Ascending aorta (tissue), 2 donors: Measurements from ENCODE around the gene KRTAP10-7. TPM values are rescaled to one million over a fixed set of nuclear protein-coding genes. Genes with fewer than 3 reads are reported as not detected.
"Not testable (repeated sequence)": the region's sequence is repeated elsewhere in the genome, so short reads cannot be mapped to it uniquely, and the experiment has no call there.

Experiments
- DNase-seq, 2 donors: peaks; one replicate each; pipeline ENCODE4 v3.0.0-alpha.2; 2019; ENCODE audit warnings: low spot score in 2 of 2
- H3K27ac ChIP-seq, 2 donors: fragments of 200-600 bp; sonication (generic); one replicate each; pipeline ENCODE4 v1.5.1; 2016 to 2017; ENCODE audit warnings: mild to moderate bottlenecking in 1 of 2
- H3K27me3 ChIP-seq: fragments of 200-600 bp; sonication (generic); one replicate; pipeline ENCODE4 v1.5.1; 2017
- H3K36me3 ChIP-seq, 2 donors: fragments of 200-600 bp; sonication (generic); one replicate each; pipeline ENCODE4 v1.5.1; 2016
- H3K4me1 ChIP-seq, 2 donors: fragments of 200-600 bp; sonication (generic); one replicate each; pipeline ENCODE4 v1.5.1; 2016 to 2017; ENCODE audit warnings: mild to moderate bottlenecking in 1 of 2
- H3K4me3 ChIP-seq, 2 donors: fragments of 200-600 bp; sonication (generic); one replicate each; pipeline ENCODE4 v1.5.1; 2016 to 2017; ENCODE audit warnings: mild to moderate bottlenecking in 1 of 2
- H3K9me3 ChIP-seq, 2 donors: fragments of 200-600 bp; sonication (generic); one replicate each; pipeline ENCODE4 v1.5.1; 2016
- intact Hi-C: fragments of 100-400 bp; cut with DNase I; formaldehyde crosslinking; loops from one replicate; pipeline ENCODE4 v1.15.1; 2023
- total RNA-seq: library from RNA; depleted of rRNA; stranded (reverse); fragments of >200 nt; gene quantifications from one replicate; pipeline ENCODE4 v1.1.0, GENCODE V29; 2016
- TF ChIP-seq, protein P1 (sequence below), 3 experiments: fragments of 200-600 bp in 2 of 3; fragments of 450-650 bp in 1 of 3; sonication (generic) in 2 of 3; IDR thresholded peaks; one replicate each; pipeline ENCODE4 v1.5.1; 2016 to 2019; ENCODE audit warnings: antibody characterized with exemption in 3 of 3, mild to moderate bottlenecking in 1 of 3, moderate library complexity in 1 of 3

KRTAP10-7 gene
- total RNA-seq, 1 donor from 2014 or later, result not detected

DNA sequence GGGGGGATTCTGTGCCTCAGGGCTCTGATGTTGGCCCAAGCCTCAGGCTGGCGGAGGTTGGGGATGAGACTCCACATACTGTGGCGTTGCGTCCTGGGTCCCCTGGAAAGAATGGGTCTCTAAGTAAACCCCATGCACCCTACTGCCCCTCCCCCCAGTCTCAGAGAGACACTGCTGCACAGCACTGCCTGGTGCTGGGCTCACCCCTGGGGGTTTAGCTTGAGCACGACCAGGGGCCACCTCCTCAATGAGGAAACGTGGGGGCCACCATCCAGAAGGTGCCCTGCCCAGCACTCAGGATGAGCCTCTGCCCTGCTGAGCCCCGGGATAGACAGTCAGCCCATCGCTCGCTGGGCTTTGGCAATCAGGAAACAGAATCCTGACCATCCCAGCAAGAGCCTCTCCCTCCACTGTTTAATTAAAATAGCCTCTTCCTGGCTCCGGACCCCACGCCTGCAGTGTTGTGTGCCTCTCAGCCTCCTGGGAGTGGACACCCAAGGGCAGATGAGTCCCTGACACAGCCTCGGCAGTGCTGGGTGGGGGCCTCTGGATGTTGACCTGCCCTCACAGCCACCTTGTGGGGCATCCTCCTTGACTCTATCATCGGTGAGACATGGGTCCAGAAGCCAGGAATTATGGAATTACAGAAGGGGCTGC, 30.4 kb upstream of the KRTAP10-7 start:
- no peak overlapping the region for H3K27ac ChIP-seq
- no peaks in the 10 kb centered on the region for H3K4me1 ChIP-seq
- H3K9me3 ChIP-seq, result no peaks in the 10 kb centered on the region
- TF ChIP-seq, protein P1, sequence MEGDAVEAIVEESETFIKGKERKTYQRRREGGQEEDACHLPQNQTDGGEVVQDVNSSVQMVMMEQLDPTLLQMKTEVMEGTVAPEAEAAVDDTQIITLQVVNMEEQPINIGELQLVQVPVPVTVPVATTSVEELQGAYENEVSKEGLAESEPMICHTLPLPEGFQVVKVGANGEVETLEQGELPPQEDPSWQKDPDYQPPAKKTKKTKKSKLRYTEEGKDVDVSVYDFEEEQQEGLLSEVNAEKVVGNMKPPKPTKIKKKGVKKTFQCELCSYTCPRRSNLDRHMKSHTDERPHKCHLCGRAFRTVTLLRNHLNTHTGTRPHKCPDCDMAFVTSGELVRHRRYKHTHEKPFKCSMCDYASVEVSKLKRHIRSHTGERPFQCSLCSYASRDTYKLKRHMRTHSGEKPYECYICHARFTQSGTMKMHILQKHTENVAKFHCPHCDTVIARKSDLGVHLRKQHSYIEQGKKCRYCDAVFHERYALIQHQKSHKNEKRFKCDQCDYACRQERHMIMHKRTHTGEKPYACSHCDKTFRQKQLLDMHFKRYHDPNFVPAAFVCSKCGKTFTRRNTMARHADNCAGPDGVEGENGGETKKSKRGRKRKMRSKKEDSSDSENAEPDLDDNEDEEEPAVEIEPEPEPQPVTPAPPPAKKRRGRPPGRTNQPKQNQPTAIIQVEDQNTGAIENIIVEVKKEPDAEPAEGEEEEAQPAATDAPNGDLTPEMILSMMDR (IDR thresholded peaks at IDR 0.05), result no peak
- no peaks in the 10 kb centered on the region for H3K36me3 ChIP-seq
- H3K27me3 ChIP-seq, result no peaks in the 10 kb centered on the region
- H3K4me3 ChIP-seq, result no peak overlapping the region
- intact Hi-C loops, result no loop called here
- DNase-seq, result no peak

DNA sequence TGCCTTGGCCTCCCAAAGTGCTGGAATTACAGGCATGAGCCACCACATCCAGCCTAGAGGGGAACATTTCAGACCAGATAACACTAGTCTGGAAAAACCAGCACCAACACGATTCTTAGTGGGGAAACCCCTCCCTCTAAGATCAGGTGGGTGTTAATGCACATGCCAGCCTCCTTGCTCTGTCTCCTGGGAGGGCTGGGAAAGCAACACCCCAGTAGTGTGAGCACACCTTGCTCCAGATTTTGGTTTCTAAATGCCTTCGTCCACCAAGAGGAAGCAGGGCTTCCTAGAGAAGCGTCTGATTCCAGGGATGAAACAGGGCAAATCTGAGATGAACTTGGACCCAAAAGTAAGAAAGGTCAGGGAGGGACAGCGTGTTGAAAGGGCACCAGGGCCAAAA, 29.1 kb upstream of the KRTAP10-7 start:
- no peak for DNase-seq
- intact Hi-C loops, result no loop called here
- H3K36me3 ChIP-seq, result no peaks in the 10 kb centered on the region
- TF ChIP-seq, protein P1 (IDR thresholded peaks at IDR 0.05), result no peak
- no peaks in the 10 kb centered on the region for H3K4me1 ChIP-seq
- H3K9me3 ChIP-seq, result no peaks in the 10 kb centered on the region
- H3K4me3 ChIP-seq, result no peak overlapping the region
- no peaks in the 10 kb centered on the region for H3K27me3 ChIP-seq
- H3K27ac ChIP-seq, result no peak overlapping the region

DNA sequence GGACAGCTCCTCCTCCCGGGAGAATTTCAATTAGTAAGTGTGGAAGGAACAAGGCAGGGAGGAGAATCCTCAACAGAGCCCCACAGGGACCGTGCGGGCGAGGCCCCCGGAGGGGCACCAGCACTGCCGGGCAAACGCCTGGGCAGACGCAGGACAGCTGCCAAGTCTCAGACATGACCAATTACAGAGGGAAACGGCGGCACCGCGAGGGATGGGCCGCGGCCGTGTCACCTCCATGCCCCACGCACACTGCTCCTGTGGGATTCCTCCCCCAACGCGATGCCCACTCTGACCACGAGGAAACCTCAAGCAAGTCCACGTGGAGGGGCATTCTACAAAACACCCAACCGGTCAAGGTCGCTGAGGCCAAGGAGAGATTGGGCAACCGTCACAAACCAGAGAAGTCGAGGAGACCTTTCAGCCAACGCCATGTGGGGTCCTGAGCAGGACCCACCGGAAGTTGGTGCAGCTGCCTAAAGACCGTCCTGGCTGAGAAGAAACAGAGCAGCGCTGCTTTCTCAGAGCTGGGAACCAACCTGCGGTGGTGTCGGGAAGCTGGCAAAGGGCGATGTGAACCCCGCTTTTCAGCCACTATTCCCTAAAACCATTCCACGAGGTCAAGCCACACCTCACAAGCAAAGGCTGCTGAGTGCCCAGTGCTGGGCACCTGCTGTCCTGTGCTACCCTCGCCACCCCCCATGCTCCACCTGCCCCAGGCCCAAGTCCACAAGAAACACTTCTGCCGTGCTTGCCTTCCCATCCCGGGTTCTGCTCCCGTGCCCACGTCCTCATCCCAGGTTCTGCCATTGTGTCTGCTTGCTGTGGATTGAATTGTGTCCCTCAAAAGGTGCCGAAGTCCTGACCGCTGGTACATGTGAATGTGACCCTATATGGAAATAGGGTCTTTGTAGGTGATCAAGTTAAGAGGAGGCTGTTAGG, 28.3 kb upstream of the KRTAP10-7 start:
- DNase-seq, result no peak
- intact Hi-C loops, result no loop called here
- H3K36me3 ChIP-seq, result no peaks in the 10 kb centered on the region

DNA sequence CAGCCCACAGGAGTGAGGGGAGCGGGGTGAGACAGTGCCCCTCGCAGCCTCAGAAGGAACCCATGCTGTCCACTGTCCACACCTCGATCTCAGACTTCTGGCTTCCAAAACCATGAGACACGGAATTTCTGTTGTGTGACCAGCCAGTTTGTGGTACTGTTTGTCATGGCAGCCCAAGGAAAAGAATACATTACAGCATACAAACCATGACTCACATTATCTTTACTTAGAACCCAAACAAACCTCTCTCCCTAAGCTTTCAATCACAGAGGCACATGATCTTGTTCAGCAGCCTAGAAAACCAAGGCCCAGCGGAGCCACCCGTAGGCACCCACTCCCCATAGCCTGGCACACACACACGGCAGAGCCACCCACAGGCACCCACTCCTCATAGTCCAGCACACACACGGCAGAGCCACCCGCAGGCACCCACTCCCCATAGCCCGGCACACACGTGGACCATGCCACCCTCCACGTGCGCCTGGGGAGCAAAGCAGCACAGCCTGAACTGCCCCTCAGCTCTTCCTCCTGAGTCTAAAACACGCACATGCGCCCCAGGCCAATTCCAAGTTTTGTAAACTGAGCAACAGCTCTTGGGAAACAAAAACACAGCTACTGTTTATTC, 27.3 kb upstream of the KRTAP10-7 start:
- TF ChIP-seq, protein P1 (IDR thresholded peaks at IDR 0.05), result no peak
- intact Hi-C loops, result no loop called here
- no peaks in the 10 kb centered on the region for H3K27me3 ChIP-seq
- no peaks in the 10 kb centered on the region for H3K4me1 ChIP-seq
- no peaks in the 10 kb centered on the region for H3K36me3 ChIP-seq
- DNase-seq, result no peak
- H3K27ac ChIP-seq, result no peak overlapping the region
- peaks cover 4 to 8% of the 10 kb centered on the region in 2 donors for H3K9me3 ChIP-seq
- no peak overlapping the region for H3K4me3 ChIP-seq

More for the DNA sequence above, 28.3 kb upstream of the KRTAP10-7 start:
- H3K4me3 ChIP-seq, result no peak overlapping the region
- peaks cover under 1 to 6% of the 10 kb centered on the region in 2 donors for H3K9me3 ChIP-seq
- H3K27me3 ChIP-seq, result no peaks in the 10 kb centered on the region
- no peaks in the 10 kb centered on the region for H3K4me1 ChIP-seq
- H3K27ac ChIP-seq, result no peak overlapping the region
- TF ChIP-seq, protein P1 (IDR thresholded peaks at IDR 0.05), result no peak

DNA sequence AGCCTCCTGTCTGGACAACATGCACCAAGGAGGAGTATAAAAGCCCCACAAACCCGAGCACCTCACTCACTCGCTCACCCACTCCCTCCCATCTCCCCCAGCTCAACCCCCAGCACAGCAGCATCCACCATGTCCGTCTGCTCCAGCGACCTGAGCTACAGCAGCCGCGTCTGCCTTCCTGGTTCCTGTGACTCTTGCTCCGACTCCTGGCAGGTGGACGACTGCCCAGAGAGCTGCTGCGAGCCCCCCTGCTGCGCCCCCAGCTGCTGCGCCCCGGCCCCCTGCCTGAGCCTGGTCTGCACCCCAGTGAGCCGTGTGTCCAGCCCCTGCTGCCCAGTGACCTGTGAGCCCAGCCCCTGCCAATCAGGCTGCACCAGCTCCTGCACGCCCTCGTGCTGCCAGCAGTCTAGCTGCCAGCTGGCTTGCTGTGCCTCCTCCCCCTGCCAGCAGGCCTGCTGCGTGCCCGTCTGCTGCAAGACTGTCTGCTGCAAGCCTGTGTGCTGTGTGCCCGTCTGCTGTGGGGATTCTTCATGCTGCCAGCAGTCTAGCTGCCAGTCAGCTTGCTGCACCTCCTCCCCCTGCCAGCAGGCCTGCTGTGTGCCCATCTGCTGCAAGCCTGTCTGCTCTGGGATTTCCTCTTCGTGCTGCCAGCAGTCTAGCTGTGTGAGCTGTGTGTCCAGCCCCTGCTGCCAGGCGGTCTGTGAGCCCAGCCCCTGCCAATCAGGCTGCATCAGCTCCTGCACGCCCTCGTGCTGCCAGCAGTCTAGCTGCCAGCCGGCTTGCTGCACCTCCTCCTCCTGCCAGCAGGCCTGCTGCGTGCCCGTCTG, 26.6 kb upstream of the KRTAP10-7 start, which contains the start of gene KRTAP10-4:
TSS of gene KRTAP10-4 (plus strand) at position 100 of the 827 bp plus-strand sequence. CDS start at position 130, 30 bp downstream.
- DNase-seq, H3K27ac ChIP-seq, H3K4me1 ChIP-seq, H3K36me3 ChIP-seq, H3K4me3 ChIP-seq, intact Hi-C loops, H3K27me3 ChIP-seq, H3K9me3 ChIP-seq: not testable (repeated sequence)
